Stimulated activated naive CD8-positive, alpha-beta T cell treated with anti-CD3 and anti-CD28 coated beads, Interleukin-15, amount 100 ng/mL, for 72 hours (primary cell): ENCODE data around the gene NKAIN2.
"Not testable (repeated sequence)": the region's sequence is repeated elsewhere in the genome, so short reads cannot be mapped to it uniquely, and the experiment has no call there.

Experiments
- ATAC-seq: fragments of 150-1000 bp; cut with Tn5 transposase; 2 replicates; pipeline ENCODE4 v1.10.0; 2021; ENCODE audit warnings: mild to moderate bottlenecking, moderate library complexity
- DNase-seq, 2 donors: peaks; one replicate each; pipeline ENCODE4 v3.0.0; 2021 to 2022
- H3K27ac Mint-ChIP-seq, 2 donors: one replicate each; pipeline ENCODE4 v1.8.0; 2022; ENCODE audit warnings: mild to moderate bottlenecking in 2 of 2, mixed read lengths in 2 of 2, moderate library complexity in 2 of 2
- H3K27me3 Mint-ChIP-seq: one replicate; pipeline ENCODE4 v1.8.0; 2022; ENCODE audit warnings: mixed read lengths
- H3K4me1 Mint-ChIP-seq: one replicate; pipeline ENCODE4 v1.8.0; 2022; ENCODE audit warnings: mild to moderate bottlenecking, mixed read lengths
- H3K4me3 Mint-ChIP-seq, 2 donors: one replicate each; pipeline ENCODE4 v1.8.0; 2022; ENCODE audit warnings: mild to moderate bottlenecking in 2 of 2, mixed read lengths in 2 of 2, moderate library complexity in 1 of 2
- H3K9me3 Mint-ChIP-seq, 2 donors: one replicate each; pipeline ENCODE4 v1.8.0; 2022; ENCODE audit warnings: mixed read lengths in 2 of 2

NKAIN2 gene

DNA sequence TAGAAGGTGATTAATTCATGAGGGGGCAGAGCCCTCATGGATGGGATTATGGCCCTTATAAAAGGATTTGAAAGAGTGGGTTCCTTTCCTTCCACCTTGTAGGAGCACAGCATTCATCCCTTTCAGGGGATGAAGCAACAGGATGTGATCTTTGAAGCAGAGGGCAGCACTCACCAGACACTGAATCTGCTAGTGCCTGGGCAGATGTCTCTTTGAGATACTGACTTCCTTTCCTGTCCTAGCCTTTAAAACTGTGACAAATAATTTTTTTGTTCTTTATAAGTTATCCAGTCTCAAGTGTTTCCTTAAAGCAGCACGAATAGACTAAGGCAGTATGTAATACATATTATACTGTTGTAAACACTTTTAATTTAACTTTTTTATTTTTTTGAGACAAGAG lies 620.0 kb downstream of the NKAIN2 start:
- Mint-ChIP-seq H3K9me3 (no peaks in the 10 kb centered on the region), H3K27ac (no peak overlapping the region), H3K27me3 (no peaks in the 10 kb centered on the region), H3K4me3 (no peak overlapping the region), H3K4me1 (no peaks in the 10 kb centered on the region)
- no peak for ATAC-seq
- DNase-seq: no peak

DNA sequence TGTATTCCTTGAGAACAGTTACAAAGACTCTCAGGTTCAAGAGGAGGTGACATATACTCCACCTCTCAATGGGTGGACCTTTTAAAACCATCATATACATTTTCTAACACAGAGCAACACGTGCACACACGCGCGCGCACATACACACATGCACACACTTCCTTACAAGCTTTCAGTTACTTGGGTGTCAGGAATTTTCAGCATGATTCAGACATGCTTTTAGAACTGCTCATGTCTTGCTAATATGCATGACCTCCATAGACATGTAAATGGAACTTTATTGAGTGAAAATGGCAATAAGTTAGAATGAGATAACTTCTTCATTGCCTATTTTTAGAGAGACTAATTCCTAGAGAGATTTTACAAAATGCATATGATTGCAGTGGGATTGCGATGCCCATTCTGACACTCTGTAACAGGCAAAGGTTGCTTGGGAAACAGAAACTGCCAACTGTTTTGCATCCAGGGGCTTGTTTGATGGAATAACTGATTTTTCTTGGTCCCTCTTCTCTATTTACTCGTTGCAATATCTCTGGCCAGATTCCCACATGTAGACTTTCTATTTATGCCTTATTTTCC lies 627.2 kb downstream of the NKAIN2 start:
- H3K9me3 Mint-ChIP-seq: peaks cover 0 to 6% of the 10 kb centered on the region in 2 donors
- DNase-seq: no peak
- no peaks in the 10 kb centered on the region for H3K4me1 Mint-ChIP-seq
- no peak overlapping the region for H3K27ac Mint-ChIP-seq
- ATAC-seq: no peak
- no peaks in the 10 kb centered on the region for H3K27me3 Mint-ChIP-seq
- no peak overlapping the region for H3K4me3 Mint-ChIP-seq

DNA sequence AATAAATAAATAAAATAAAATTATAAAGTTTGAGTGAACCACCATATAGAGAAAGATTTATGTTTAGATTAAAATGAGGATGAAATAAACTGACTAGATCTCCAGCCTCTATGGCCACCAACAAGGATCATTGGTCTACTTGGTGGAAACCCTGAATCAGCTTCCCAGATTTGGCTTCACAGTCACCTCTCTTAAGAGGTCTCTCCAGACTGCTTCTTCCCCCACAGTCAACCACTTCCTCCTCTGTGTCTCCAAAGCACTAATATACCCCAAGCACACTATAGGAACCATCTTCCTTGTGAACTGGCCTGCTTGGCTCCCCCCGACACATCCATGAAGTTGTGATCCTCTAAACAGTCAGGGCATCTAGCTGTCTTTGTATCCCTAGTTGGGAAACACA lies 629.0 kb downstream of the NKAIN2 start:
- ATAC-seq: no peak
- Mint-ChIP-seq H3K4me1 (no peaks in the 10 kb centered on the region), H3K4me3 (no peak overlapping the region), H3K27ac (no peak overlapping the region), H3K27me3 (no peaks in the 10 kb centered on the region), H3K9me3 (peaks cover 4 to 6% of the 10 kb centered on the region in 2 donors)
- no peak for DNase-seq

DNA sequence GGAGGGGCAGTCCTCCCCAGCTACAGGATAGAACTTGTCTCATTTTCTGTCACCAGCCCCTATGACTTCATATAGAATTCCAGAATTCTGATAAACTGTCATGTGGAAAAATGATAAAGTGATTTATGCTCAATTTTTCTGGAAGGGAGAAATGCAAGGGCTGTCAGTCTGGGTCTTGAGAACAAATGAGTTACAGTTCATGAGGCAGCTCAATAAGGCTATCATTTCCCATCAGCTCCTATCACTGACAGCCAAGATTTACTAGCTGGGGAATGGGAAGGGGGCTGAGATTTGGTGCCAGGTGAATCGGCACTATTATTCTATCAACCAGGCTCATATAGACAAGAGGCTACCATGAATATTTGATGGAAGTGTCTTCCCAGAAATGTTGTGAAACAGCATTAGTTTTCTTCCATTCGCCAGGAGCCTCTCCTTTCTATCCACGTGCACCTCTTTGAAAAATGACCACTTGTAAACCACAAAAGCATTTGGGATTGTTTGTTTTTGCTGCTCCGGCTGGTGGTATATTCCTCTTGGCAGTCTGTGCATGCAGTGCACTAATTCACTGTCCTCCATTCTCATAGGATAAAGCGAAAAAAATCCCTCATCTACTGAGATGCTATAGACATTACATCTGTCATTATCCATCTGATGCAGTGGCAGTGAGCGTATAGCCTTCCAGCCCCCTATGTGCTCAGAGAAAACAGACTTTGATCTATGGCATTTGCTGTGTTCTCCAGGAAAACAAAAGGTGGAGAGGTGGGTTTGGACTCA lies 629.9 kb downstream of the NKAIN2 start:
- H3K9me3 Mint-ChIP-seq: peaks cover 5 to 9% of the 10 kb centered on the region in 2 donors
- no peaks in the 10 kb centered on the region for H3K27me3 Mint-ChIP-seq

DNA sequence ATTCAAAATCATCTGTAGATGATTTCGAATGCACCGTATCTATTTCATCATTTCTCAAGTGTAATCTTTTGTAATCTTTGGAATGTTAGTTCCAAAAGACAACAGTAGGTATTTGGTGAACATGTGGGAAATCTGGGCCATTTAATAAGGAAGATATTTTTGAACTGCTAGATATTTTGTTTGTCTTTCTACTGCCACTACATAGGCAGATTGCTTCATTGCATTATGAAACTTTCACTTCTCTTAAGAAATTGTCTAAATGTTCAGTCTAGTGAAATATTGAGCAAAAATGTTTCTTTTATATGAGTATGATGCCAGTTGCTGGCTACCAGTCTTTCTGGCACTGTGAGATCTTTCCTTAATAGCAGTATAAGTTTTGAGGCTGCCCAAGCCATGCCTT lies 630.8 kb downstream of the NKAIN2 start:
- Mint-ChIP-seq H3K27me3 (no peaks in the 10 kb centered on the region), H3K4me3 (no peak overlapping the region), H3K27ac (no peak overlapping the region), H3K9me3 (peaks cover 13 to 15% of the 10 kb centered on the region in 2 donors), H3K4me1 (no peaks in the 10 kb centered on the region)
- ATAC-seq (no peak), DNase-seq (no peak)

More for the DNA sequence above, 629.9 kb downstream of the NKAIN2 start:
- Mint-ChIP-seq H3K27ac (no peak overlapping the region), H3K4me1 (no peaks in the 10 kb centered on the region), H3K4me3 (no peak overlapping the region)
- ATAC-seq (no peak), DNase-seq (no peak)

DNA sequence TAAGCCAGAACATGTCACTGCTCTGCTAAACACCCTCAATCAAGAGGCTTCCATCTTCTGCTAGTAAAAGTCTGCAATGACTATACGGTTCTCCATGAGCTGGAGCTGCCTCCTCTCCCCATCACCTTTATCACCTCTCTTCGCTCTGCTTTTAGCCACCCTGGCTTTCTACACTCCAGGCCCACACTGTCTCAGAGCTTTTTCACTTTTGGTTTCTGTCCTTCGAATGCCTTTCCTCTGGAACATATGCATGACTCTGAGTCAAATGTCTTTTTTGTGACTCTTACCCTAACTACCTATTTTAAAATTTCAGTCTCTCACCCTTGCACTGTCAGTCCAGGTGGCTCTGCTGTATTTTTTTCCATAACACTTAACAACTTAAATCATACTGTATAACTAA lies 633.1 kb downstream of the NKAIN2 start:
- no peak for ATAC-seq
- Mint-ChIP-seq H3K27me3 (no peaks in the 10 kb centered on the region), H3K4me1 (no peaks in the 10 kb centered on the region), H3K27ac (no peak overlapping the region), H3K9me3 (peaks cover 13 to 14% of the 10 kb centered on the region in 2 donors), H3K4me3 (no peak overlapping the region)
- DNase-seq: no peak

DNA sequence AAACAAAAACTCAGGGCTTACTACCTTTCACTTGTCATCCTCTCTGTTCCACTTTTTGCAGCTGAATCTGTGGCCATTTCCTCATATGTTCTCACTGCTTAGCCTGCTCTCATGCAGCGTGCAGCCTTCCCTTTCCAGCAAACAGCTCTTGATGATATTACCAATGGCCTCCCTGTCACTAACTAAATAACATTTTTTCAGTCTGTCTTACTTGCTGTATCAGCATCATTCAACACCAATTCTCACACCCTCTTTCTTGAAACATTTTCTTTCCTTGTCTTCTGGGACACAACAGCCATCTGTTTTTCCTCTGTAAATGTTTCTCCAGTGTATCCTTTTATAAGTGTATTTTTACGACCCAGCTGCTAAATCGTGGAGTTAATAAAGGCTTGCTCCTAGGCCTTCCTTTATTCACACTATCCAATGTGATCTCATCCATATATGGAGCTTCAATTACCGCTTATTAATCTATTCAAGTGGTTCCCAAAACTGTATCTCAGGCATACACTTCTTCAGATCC lies 634.9 kb downstream of the NKAIN2 start:
- H3K9me3 Mint-ChIP-seq: peaks cover 13 to 14% of the 10 kb centered on the region in 2 donors
- no peaks in the 10 kb centered on the region for H3K4me1 Mint-ChIP-seq
- no peaks in the 10 kb centered on the region for H3K27me3 Mint-ChIP-seq
- no peak overlapping the region for H3K4me3 Mint-ChIP-seq
- ATAC-seq: no peak
- DNase-seq: no peak
- H3K27ac Mint-ChIP-seq: no peak overlapping the region

DNA sequence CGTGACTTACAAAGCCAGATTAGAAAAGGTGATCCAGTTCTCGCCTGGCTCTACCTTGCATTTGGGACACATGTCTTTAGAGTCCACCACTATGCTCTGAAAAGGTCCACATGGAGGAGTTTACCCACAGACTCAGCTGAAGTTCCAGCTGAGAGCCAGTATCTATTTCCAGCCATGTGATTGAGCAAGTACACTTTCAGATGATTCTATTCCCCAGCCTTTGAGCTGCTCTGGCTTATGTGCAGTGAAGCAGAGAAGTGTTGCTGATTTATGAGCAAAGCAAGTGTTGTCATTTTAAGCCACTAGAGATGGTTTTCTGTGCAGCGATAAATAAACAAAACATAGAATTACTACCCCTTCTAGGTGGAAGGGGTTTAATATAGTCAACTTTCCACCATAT lies 637.8 kb downstream of the NKAIN2 start:
- H3K27ac Mint-ChIP-seq: no peak overlapping the region
- ATAC-seq (no peak), DNase-seq (no peak)
- H3K27me3 Mint-ChIP-seq: no peaks in the 10 kb centered on the region
- no peak overlapping the region for H3K4me3 Mint-ChIP-seq
- peaks cover 13 to 14% of the 10 kb centered on the region in 2 donors for H3K9me3 Mint-ChIP-seq
- no peaks in the 10 kb centered on the region for H3K4me1 Mint-ChIP-seq

DNA sequence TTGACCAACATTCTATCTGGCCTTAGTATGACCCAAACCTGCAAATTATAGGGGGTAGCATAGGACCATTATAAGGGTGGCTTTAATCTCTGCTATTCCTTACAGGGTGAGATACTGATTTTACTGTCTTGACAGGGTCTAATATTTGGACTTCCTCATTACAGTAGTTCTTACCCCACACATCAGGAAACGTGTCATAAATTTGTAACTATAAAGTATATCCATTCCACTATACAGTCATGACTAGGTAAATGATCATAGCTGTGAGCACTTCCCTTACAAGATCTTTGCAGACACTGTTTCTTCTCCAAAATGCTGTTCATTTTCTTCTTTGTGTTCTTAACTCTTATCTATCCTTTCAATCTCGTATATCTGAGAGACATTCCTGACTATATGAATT lies 639.9 kb downstream of the NKAIN2 start:
- no peaks in the 10 kb centered on the region for H3K27me3 Mint-ChIP-seq
- H3K9me3 Mint-ChIP-seq: peaks cover 9 to 10% of the 10 kb centered on the region in 2 donors
- no peak overlapping the region for H3K4me3 Mint-ChIP-seq
- H3K27ac Mint-ChIP-seq: no peak overlapping the region
- no peaks in the 10 kb centered on the region for H3K4me1 Mint-ChIP-seq
- ATAC-seq (no peak), DNase-seq (no peak)

DNA sequence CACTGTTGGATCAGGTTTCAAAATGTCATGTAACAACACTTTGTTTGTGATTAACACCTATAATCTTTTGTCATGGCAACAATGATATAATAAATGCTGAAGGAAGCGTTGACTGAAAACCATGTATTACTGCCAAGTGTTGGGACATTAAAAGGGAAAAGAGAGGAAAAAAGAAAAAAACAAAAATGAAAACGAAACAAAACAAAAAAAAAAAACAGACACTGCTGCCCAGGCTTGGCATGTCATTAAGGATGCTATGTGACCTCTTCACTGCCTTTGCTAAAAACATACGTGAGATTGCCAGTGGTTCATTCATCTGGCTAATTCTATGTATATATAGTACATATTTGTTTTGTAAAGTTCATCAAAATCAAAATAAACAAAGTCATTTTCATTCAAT lies 641.9 kb downstream of the NKAIN2 start:
- H3K9me3 Mint-ChIP-seq: no peaks in the 10 kb centered on the region
- no peak overlapping the region for H3K27ac Mint-ChIP-seq
- H3K27me3 Mint-ChIP-seq: no peaks in the 10 kb centered on the region
- no peaks in the 10 kb centered on the region for H3K4me1 Mint-ChIP-seq
- H3K4me3 Mint-ChIP-seq: no peak overlapping the region
- no peak for DNase-seq
- ATAC-seq: no peak

DNA sequence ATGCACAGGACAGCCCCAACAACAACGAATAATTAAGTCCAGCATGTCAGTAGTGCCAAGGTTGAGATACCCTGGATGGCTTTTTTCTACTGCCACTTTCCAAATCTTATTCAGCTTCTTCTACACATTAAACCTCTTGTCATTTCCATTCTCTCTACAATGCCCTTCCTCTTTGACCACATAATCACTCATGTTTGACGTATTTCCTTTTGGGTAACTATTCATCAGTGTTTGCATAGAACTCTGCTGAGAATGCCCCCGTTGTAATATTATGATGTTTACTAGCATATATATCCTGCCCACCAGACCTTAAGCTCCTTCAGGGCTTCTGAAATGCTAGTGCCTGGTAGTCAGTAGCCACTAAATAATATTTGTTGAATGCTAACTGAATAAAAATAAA lies 643.3 kb downstream of the NKAIN2 start:
- H3K27ac Mint-ChIP-seq: no peak overlapping the region
- H3K4me3 Mint-ChIP-seq: no peak overlapping the region
- ATAC-seq (no peak), DNase-seq (no peak)
- H3K9me3 Mint-ChIP-seq: no peaks in the 10 kb centered on the region
- no peaks in the 10 kb centered on the region for H3K27me3 Mint-ChIP-seq
- no peaks in the 10 kb centered on the region for H3K4me1 Mint-ChIP-seq

DNA sequence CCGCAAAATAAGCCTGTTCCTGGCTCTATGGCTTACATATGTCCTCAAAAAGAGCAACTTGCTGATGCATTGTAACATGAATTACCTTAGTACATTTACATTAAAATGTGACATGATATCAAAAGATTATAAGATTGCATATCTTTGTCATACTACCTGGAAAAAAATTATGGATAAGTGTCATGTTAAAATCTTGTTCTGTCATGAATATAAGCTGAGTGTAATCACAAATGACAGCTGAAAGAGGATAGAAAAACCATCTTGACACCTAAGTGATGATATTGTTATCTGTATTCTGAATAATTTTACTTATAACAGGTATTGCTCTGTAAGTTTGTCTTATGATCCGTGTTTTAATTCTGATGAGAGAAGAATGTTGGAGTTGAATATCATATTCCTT lies 655.6 kb downstream of the NKAIN2 start:
- H3K27ac Mint-ChIP-seq: no peak overlapping the region
- no peaks in the 10 kb centered on the region for H3K9me3 Mint-ChIP-seq
- H3K4me1 Mint-ChIP-seq: no peaks in the 10 kb centered on the region
- no peak for ATAC-seq
- H3K4me3 Mint-ChIP-seq: no peak overlapping the region
- DNase-seq: no peak
- no peaks in the 10 kb centered on the region for H3K27me3 Mint-ChIP-seq

DNA sequence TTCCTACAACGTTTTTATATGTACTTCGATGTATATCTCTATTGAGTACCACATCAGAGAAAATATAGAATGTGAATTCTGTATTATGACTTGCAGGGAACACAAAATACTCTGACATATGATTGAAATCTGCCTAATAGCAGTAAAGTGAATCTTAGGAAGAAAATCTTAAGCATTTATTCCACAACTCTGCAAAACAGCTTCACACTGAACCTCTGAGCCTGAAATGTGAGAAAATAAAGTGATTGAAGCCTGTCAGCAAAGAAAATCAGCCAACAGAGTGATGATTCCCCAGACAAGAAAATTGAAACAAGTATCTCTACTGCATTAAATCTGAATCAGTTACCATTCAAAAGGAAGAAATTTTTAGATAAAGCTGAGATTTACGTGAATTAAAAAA lies 659.1 kb downstream of the NKAIN2 start:
- no peak for DNase-seq
- ATAC-seq: no peak
- Mint-ChIP-seq H3K27me3 (no peaks in the 10 kb centered on the region), H3K9me3 (no peaks in the 10 kb centered on the region), H3K4me1 (no peaks in the 10 kb centered on the region), H3K4me3 (no peak overlapping the region), H3K27ac (no peak overlapping the region)

DNA sequence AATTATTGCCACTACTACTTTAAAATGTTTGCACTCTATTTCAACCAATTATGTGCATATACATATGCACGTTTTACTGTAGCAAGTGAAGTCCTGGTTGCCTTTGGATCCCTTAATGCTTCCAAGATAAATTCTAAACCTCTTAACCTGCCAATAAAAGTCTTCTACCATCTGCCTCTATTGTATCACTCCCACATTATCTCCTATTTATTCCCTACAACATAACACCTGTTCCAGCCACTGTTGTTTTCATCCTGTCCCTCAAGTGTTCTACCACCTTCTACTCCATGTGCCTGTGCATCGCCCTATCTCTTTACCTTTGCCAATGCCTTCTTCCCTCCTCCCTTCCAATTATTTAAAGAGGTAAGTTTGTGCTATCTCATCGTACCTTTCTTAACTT lies 659.6 kb downstream of the NKAIN2 start:
- H3K4me3 Mint-ChIP-seq: no peak overlapping the region

DNA sequence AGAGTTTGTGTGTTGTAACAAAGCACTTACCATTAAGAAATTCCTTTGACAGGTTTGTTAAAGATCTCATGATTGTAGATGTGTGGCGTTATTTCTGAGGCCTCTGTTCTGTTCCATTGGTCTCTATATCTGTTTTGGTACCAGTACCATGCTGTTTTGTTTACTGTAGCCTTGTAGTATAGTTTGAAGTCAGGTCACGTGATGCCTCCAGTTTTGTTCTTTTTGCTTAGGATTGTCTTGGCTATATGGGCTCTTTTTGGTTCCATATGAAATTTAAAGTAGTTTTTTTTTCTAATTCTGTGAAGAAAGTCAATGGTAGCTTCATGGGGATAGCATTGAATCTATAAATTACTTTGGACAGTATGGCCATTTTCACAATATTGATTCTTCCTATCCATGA lies 660.9 kb downstream of the NKAIN2 start:
- H3K4me3 Mint-ChIP-seq, H3K9me3 Mint-ChIP-seq, H3K27ac Mint-ChIP-seq, ATAC-seq, DNase-seq, H3K4me1 Mint-ChIP-seq, H3K27me3 Mint-ChIP-seq: not testable (repeated sequence)

More for the DNA sequence above, 659.6 kb downstream of the NKAIN2 start:
- no peaks in the 10 kb centered on the region for H3K9me3 Mint-ChIP-seq
- H3K27me3 Mint-ChIP-seq: no peaks in the 10 kb centered on the region
- DNase-seq (no peak), ATAC-seq (no peak)
- H3K4me1 Mint-ChIP-seq: no peaks in the 10 kb centered on the region
- no peak overlapping the region for H3K27ac Mint-ChIP-seq

DNA sequence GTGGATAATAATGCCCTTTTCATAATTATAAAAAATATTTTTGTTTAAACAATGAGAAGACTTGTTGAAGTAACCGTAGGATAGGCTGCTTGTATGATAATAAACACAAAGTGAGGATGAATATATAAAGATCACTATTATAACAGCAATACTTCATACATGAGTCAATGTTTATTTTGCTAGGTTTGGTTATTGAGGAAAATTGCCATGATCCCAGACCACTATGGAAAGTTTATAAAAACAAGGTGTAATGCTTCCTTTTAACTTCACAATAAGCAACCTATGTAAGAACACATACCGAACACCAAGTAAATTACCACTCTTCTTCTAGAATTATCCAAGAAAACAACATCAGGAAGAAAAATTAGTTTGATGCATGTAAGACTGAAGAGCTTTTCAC lies 663.3 kb downstream of the NKAIN2 start:
- Mint-ChIP-seq H3K27ac (no peak overlapping the region), H3K9me3 (no peaks in the 10 kb centered on the region), H3K27me3 (no peaks in the 10 kb centered on the region), H3K4me1 (no peaks in the 10 kb centered on the region), H3K4me3 (no peak overlapping the region)
- ATAC-seq: no peak
- no peak for DNase-seq
